Measurements from ENCODE around the gene SLC2A6. TPM values are rescaled to one million over a fixed set of nuclear protein-coding genes. Genes with fewer than 3 reads are reported as not detected.

The SLC2A6 gene
- total RNA-seq, 1 donor from 2014 or later = 3.9 TPM

GRCh38 chr9:133515615-133516255 lies 36.8 kb upstream of the SLC2A6 start:
- DNase-seq (ENCODE audit: low spot score) = no peak

- DNase-seq (ENCODE audit: low spot score) = no peak
These were observed 36.3 kb upstream of the SLC2A6 start for GRCh38 chr9:133515240-133515610.

GRCh38 chr9:133514460-133515239 lies 35.8 kb upstream of the SLC2A6 start:
- DNase-seq (ENCODE audit: low spot score) = no peak

GRCh38 chr9:133513214-133514100 lies 34.6 kb upstream of the SLC2A6 start:
- DNase-seq (ENCODE audit: low spot score) = no peak

GRCh38 chr9:133512253-133513213 lies 33.6 kb upstream of the SLC2A6 start:
- DNase-seq (ENCODE audit: low spot score) = no peak

- DNase-seq (ENCODE audit: low spot score) = no peak
These were observed 32.7 kb upstream of the SLC2A6 start for GRCh38 chr9:133511607-133512006.

GRCh38 chr9:133510926-133511505 lies 32.1 kb upstream of the SLC2A6 start:
- DNase-seq (ENCODE audit: low spot score) = no peak

- no peak for DNase-seq (ENCODE audit: low spot score)
These were observed 30.5 kb upstream of the SLC2A6 start for GRCh38 chr9:133509179-133510083.

GRCh38 chr9:133508046-133508445 lies 29.1 kb upstream of the SLC2A6 start:
- DNase-seq (ENCODE audit: low spot score) = no peak

GRCh38 chr9:133507246-133507965 lies 28.5 kb upstream of the SLC2A6 start:
- no peak for DNase-seq (ENCODE audit: low spot score)

- no peak for DNase-seq (ENCODE audit: low spot score)
These were observed 27.7 kb upstream of the SLC2A6 start for GRCh38 chr9:133506653-133507038.

- no peak for DNase-seq (ENCODE audit: low spot score)
These were observed 27.2 kb upstream of the SLC2A6 start for GRCh38 chr9:133505901-133506652.

GRCh38 chr9:133505186-133505830 lies 26.4 kb upstream of the SLC2A6 start:
- no peak for DNase-seq (ENCODE audit: low spot score)

GRCh38 chr9:133502112-133502511 lies 23.2 kb upstream of the SLC2A6 start:
- DNase-seq (ENCODE audit: low spot score) = no peak

- DNase-seq (ENCODE audit: low spot score) = no peak
These were observed 21.0 kb upstream of the SLC2A6 start for GRCh38 chr9:133499892-133500270.

GRCh38 chr9:133499132-133499891 lies 20.4 kb upstream of the SLC2A6 start:
- no peak for DNase-seq (ENCODE audit: low spot score)

Data from mesenteric fat pad (tissue), 1 donor.